Endothelial cell of umbilical vein (primary cell): Measurements from ENCODE around the gene DPP10. TPM values are rescaled to one million over a fixed set of nuclear protein-coding genes. Genes with fewer than 3 reads are reported as not detected.

Experiments used
- BruUV-seq: library from RNA; stranded (reverse); fragments of 400-500 nt; replicated peaks from 2 replicates; lab custom pipeline; 2021; lab: Mats Ljungman, UMichigan
- CTCF ChIA-PET: fragments of 300-600, 350-600 bp; sonication (Branson Sonifier 250); formaldehyde crosslinking; loops from one replicate; lab custom pipeline; 2021; ENCODE audit warnings: antibody characterized with exemption, inconsistent platforms; lab: Charles Lee
- POLR2A ChIA-PET: fragments of 300-600, 350-600 bp; sonication (Branson Sonifier 250); formaldehyde crosslinking; loops from one replicate; lab custom pipeline; 2021; ENCODE audit warnings: antibody characterized with exemption, inconsistent platforms; lab: Charles Lee
- DNase-seq: peaks from one replicate; pipeline ENCODE4 v3.0.0-alpha.2; 2011; ENCODE audit warnings: low read depth, low spot score
- FAIRE-seq: peaks from 2 replicates; lab custom pipeline; 2011; peaks lifted over from hg19 to GRCh38; lab: Jason Lieb, UNC
- H2AFZ ChIP-seq: 2 replicates; pipeline ENCODE4 v1.6.0; 2012; ENCODE audit warnings: low read depth, low read length, control low read depth, inconsistent platforms
- H3K27ac ChIP-seq: 2 replicates; pipeline ENCODE4 v1.5.1; 2011; ENCODE audit warnings: low read depth, mild to moderate bottlenecking, control low read depth, low read length, moderate library complexity; ENCODE audit not compliant: insufficient read depth
- H3K27me3 ChIP-seq, 2 experiments: 2 replicates each; pipeline versions ENCODE4 v1.6.0 to v1.6.1; 2011; ENCODE audit warnings: low read length in 2 of 2, mixed read lengths in 1 of 2; ENCODE audit not compliant: control insufficient read depth in 2 of 2, insufficient read depth in 2 of 2
- H3K36me3 ChIP-seq, 2 experiments: 2 replicates in 1 of 2; 3 replicates in 1 of 2; pipeline ENCODE4 v1.5.1; 2011; ENCODE audit warnings: low read length in 2 of 2, mild to moderate bottlenecking in 1 of 2, moderate library complexity in 1 of 2; ENCODE audit not compliant: control insufficient read depth in 2 of 2, insufficient read depth in 2 of 2; ENCODE audit errors: extremely low read depth in 1 of 2
- H3K4me1 ChIP-seq: 3 replicates; pipeline ENCODE4 v1.5.1; 2011; ENCODE audit warnings: mild to moderate bottlenecking, low read length; ENCODE audit not compliant: control insufficient read depth, insufficient read depth; ENCODE audit errors: extremely low read depth
- H3K4me2 ChIP-seq: 2 replicates; pipeline ENCODE4 v1.6.1; 2011; ENCODE audit warnings: low read length, control low read depth, mixed read lengths; ENCODE audit not compliant: insufficient read depth
- H3K4me3 ChIP-seq, 3 experiments: fragments of 200-600 bp in 1 of 3; sonication (generic), shearing (Covaris generic) in 1 of 3; replicated peaks in 1 of 3; 2 replicates each; pipeline ENCODE4 v1.5.1; 2011 to 2016; ENCODE audit warnings: control low read depth in 3 of 3, low read length in 3 of 3, mild to moderate bottlenecking in 2 of 3, inconsistent platforms in 1 of 3, low read depth in 1 of 3, moderate library complexity in 1 of 3; ENCODE audit not compliant: insufficient read depth in 1 of 3
- H3K79me2 ChIP-seq: 2 replicates; pipeline ENCODE4 v1.6.0; 2012; ENCODE audit warnings: low read length, inconsistent platforms; ENCODE audit not compliant: control insufficient read depth, insufficient read depth
- H3K9ac ChIP-seq: replicated peaks from 2 replicates; pipeline ENCODE3; 2011; ENCODE audit warnings: low read length, control low read depth; ENCODE audit not compliant: insufficient read depth; ENCODE audit errors: extremely low read depth
- H3K9me1 ChIP-seq: replicated peaks from 3 replicates; pipeline ENCODE4 v1.6.0; 2011; ENCODE audit warnings: mild to moderate bottlenecking, low read length; ENCODE audit not compliant: control insufficient read depth, insufficient read depth; ENCODE audit errors: extremely low read depth
- H3K9me3 ChIP-seq: replicated peaks from 2 replicates; pipeline ENCODE4 v1.5.1; 2012; ENCODE audit warnings: low read length, inconsistent platforms; ENCODE audit not compliant: control insufficient read depth, insufficient read depth
- H4K20me1 ChIP-seq: replicated peaks from 2 replicates; pipeline ENCODE3; 2011; ENCODE audit warnings: mild to moderate bottlenecking, low read length; ENCODE audit not compliant: control insufficient read depth, insufficient read depth; ENCODE audit errors: extremely low read depth
- EZH2 ChIP-seq: IDR thresholded peaks from 2 replicates; pipeline ENCODE4 v1.6.1; 2012; ENCODE audit warnings: borderline replicate concordance, low read depth, mild to moderate bottlenecking, moderate library complexity, low read length, inconsistent platforms; ENCODE audit not compliant: severe bottlenecking
- FOS ChIP-seq: IDR thresholded peaks from 2 replicates; pipeline ENCODE4 v1.6.1; 2011; ENCODE audit warnings: mild to moderate bottlenecking, low read length, moderate library complexity, borderline replicate concordance; ENCODE audit not compliant: insufficient read depth
- GATA2 ChIP-seq: IDR thresholded peaks from 2 replicates; pipeline ENCODE4 v1.7.0; 2011; ENCODE audit warnings: low read depth, mild to moderate bottlenecking, moderate library complexity, mixed read lengths, low read length; ENCODE audit not compliant: insufficient read length, insufficient read depth
- JUN ChIP-seq: IDR thresholded peaks from 2 replicates; pipeline ENCODE4 v1.6.1; 2011; ENCODE audit warnings: borderline replicate concordance, low read depth; ENCODE audit not compliant: insufficient read length, insufficient read depth
- POLR2A ChIP-seq: IDR thresholded peaks from 2 replicates; pipeline ENCODE4 v1.6.1; 2012; ENCODE audit warnings: low read depth, mild to moderate bottlenecking, control low read depth, low read length
- POLR2AphosphoS5 ChIP-seq: IDR thresholded peaks from 2 replicates; pipeline ENCODE4 v1.6.1; 2012; ENCODE audit warnings: low read depth, mild to moderate bottlenecking, control low read depth, low read length, moderate library complexity; ENCODE audit not compliant: insufficient read depth
- dilution Hi-C: fragments of 300-500 bp; cut with MboI; formaldehyde crosslinking; loops from one replicate; pipeline ENCODE4 v1.15.0; 2019; ENCODE audit warnings: low sequenced_read_pairs; ENCODE audit not compliant: extremely low pct_ligation_motif_present
- intact Hi-C: fragments of 100-400 bp; cut with micrococcal nuclease; formaldehyde crosslinking; loops from one replicate; pipeline ENCODE4 v1.10.0; 2022
- polyA plus RNA-seq, 4 experiments: library from polyadenylated mRNA; depleted of rRNA in 3 of 4; stranded (reverse) in 3 of 4; unstranded in 1 of 4; fragments of >200 nt; gene quantifications; 2 replicates each; pipeline versions ENCODE4 v1.2.1 to v1.2.3, GENCODE V29; 2011 to 2012; ENCODE audit warnings: missing spikeins in 1 of 4
- total RNA-seq: library from RNA; stranded (reverse); gene quantifications from 2 replicates; pipeline ENCODE4 v1.2.3, GENCODE V29; 2021
- TF ChIP-seq, protein P1 (sequence below), 2 donors: IDR thresholded peaks; 1 replicate in 1 of 2; 2 replicates in 1 of 2; pipeline ENCODE4 v1.5.1; 2011; ENCODE audit warnings: low read length in 2 of 2, mild to moderate bottlenecking in 2 of 2, moderate library complexity in 2 of 2, control low read depth in 1 of 2, inconsistent platforms in 1 of 2, low read depth in 1 of 2; ENCODE audit not compliant: insufficient read depth in 1 of 2; ENCODE audit errors: extremely low read depth in 1 of 2
- TF ChIP-seq, protein P2 (sequence below): IDR thresholded peaks from 2 replicates; pipeline ENCODE4 v1.6.1; 2011; ENCODE audit not compliant: insufficient read depth, insufficient read length

Gene DPP10
- total and polyA plus RNA-seq, 2 donors (not counting 3 experiments of a cell fraction or from before 2014, with no cell fraction given) = not detected

DNA sequence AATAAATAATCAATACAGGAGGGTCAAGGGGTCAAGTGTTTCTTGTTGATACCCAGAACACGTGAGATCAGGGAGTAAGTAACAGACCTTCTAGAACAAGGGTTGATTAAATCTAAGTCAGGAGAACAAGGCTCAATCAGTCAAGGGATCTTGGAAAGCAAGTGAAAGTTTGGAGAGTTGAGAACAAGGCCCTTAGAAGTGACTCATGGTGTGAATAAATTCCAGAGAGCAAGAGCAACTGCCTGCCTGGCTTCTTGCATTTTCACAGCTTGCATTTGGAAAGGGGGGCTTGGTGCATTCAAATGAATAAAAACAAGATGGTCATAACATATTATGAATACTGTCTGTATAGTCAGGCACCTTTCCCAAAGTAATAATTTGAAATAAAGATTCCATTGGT, 256.1 kb downstream of the DPP10 start:
- Histone ChIP-seq H3K4me2 (no peak overlapping the region), H3K79me2 (no peaks in the 10 kb centered on the region), H3K9me3 (no peaks in the 10 kb centered on the region), H3K4me1 (no peaks in the 10 kb centered on the region), H4K20me1 (no peaks in the 10 kb centered on the region), H3K27me3 (no peaks in the 10 kb centered on the region), H3K36me3 (no peaks in the 10 kb centered on the region), H3K27ac (no peak overlapping the region), H2AFZ (no peak overlapping the region), H3K9ac (no peak overlapping the region), H3K9me1 (no peaks in the 10 kb centered on the region), H3K4me3 (no peak overlapping the region)
- no peak for DNase-seq
- POLR2A ChIA-PET = no interaction called here
- no TSS peak for BruUV-seq
- no peak for FAIRE-seq
- no peak for TF ChIP-seq FOS
- CTCF ChIA-PET = no interaction called here
- intact Hi-C loops = no loop called here
- dilution Hi-C loops = no loop called here

DNA sequence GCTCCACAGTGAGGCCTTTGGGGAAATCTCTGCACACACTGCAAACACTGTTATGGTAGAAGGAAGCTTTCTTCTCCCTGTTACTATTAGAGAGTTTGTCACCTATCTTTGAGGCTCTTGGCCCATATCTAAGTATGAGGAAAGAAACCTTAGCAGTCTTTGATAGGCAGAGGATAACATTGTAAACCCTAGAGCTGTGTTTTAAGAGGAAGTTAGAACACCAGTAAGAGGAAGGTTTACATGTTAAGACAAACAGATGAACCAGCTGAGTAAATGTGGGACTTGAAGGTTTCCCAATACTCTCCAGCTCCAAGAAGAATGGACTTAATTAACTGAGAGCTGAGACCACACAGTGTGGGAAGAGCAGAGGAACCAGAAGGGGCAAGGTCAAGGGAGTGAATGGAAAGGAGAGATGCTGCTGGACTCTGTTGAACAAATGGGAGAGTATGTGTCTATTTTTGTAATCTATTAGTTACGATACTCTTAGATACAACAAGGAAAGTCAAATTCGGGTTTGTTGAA, 257.0 kb downstream of the DPP10 start:
- no peak for FAIRE-seq
- ChIA-PET POLR2A (no interaction called here), CTCF (no interaction called here)
- Histone ChIP-seq H3K4me2 (no peak overlapping the region), H3K4me1 (no peaks in the 10 kb centered on the region), H3K79me2 (no peaks in the 10 kb centered on the region), H3K9ac (no peak overlapping the region), H3K9me1 (no peaks in the 10 kb centered on the region), H3K4me3 (no peak overlapping the region), H3K36me3 (no peaks in the 10 kb centered on the region), H3K27me3 (no peaks in the 10 kb centered on the region), H3K27ac (no peak overlapping the region), H3K9me3 (no peaks in the 10 kb centered on the region), H4K20me1 (no peaks in the 10 kb centered on the region), H2AFZ (no peak overlapping the region)
- intact Hi-C loops (no loop called here), dilution Hi-C loops (no loop called here)
- BruUV-seq = no TSS peak
- TF ChIP-seq POLR2AphosphoS5 (no peak), FOS (no peak), JUN (no peak), POLR2A (no peak), EZH2 (no peak), GATA2 (no peak)
- TF ChIP-seq, protein P1, sequence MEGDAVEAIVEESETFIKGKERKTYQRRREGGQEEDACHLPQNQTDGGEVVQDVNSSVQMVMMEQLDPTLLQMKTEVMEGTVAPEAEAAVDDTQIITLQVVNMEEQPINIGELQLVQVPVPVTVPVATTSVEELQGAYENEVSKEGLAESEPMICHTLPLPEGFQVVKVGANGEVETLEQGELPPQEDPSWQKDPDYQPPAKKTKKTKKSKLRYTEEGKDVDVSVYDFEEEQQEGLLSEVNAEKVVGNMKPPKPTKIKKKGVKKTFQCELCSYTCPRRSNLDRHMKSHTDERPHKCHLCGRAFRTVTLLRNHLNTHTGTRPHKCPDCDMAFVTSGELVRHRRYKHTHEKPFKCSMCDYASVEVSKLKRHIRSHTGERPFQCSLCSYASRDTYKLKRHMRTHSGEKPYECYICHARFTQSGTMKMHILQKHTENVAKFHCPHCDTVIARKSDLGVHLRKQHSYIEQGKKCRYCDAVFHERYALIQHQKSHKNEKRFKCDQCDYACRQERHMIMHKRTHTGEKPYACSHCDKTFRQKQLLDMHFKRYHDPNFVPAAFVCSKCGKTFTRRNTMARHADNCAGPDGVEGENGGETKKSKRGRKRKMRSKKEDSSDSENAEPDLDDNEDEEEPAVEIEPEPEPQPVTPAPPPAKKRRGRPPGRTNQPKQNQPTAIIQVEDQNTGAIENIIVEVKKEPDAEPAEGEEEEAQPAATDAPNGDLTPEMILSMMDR (IDR thresholded peaks at IDR 0.05; ENCODE audit: extremely low read depth in 1 of 2, insufficient read depth in 1 of 2, low read depth in 1 of 2, low read length in 2 of 2) = no peak
- TF ChIP-seq, protein P2, sequence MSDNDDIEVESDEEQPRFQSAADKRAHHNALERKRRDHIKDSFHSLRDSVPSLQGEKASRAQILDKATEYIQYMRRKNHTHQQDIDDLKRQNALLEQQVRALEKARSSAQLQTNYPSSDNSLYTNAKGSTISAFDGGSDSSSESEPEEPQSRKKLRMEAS = no peak
- no peak for DNase-seq
